Astrocyte (in vitro differentiated cells and primary cell): Measurements from ENCODE around the gene SVOPL.

Experiments used
- CTCF ChIP-seq: IDR thresholded peaks from 2 replicates; pipeline ENCODE4 v1.5.1; 2011; ENCODE audit warnings: low read depth, mild to moderate bottlenecking, inconsistent platforms, low read length, moderate library complexity; ENCODE audit not compliant: insufficient read depth
- EZH2 ChIP-seq: IDR thresholded peaks from 2 replicates; pipeline ENCODE4 v1.6.1; 2012; ENCODE audit warnings: mild to moderate bottlenecking, low read length, inconsistent platforms; ENCODE audit not compliant: insufficient read depth

DNA sequence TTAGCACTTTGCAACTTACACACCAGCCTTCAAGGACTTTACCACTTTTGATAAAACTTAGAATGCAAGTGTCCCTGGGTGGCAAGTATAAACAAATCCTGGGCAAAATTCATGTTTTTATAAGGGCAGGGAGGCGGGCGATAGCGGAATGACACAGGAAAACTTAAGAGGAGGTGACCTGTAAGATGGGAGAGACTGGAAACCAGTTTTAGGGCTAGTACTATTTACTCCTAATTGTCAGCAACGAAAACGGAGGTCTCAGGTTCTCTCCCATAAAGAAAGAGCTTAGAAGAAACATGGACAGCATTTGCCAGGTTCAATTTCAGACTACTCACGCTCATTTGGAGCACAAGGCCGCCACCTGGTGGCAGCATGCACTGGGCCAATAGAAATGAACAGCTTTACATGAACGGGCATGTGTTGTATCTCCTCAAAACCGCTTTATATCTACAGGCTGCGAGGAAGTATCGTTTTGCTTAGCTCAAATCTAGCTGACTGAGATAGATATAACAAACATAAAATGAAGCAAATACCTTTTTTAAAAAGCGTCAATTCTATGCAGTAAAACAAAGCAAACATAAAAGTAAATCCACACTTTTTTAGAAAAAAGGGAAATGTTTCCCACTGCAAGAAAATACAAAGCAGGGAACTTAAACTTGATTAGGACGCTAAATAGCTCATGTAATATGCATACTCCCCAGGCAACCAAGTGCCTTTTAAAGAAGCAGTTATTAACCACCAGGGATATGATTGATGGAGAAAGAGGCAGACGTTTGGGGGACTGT, 37.6 kb upstream of the SVOPL start:
- TF ChIP-seq CTCF (peak; percentile 99), EZH2 (no peak)
